Heart left ventricle (tissue), 13 donors: Measurements from ENCODE around the gene ARL4C.

ENCODE experiments used
- CTCF ChIP-seq, 12 donors: fragments of 200-600 bp; sonication (generic) in 4 of 12; IDR thresholded peaks; one replicate each; pipeline versions ENCODE4 v1.5.0 to v1.8.0; 2018 to 2022; ENCODE audit warnings: antibody characterized with exemption in 12 of 12, mild to moderate bottlenecking in 5 of 12
- POLR2A ChIP-seq, 2 donors: fragments of 450-650 bp; IDR thresholded peaks; one replicate each; pipeline ENCODE4 v1.6.1; 2017; ENCODE audit warnings: antibody characterized with exemption in 2 of 2, mild to moderate bottlenecking in 2 of 2, moderate library complexity in 2 of 2
- donor health status: ischemic (EF 13 %, LVEDD 7.1; RV severe dilation, severe dysfunction).
- donor health status: DM: no; HTN: yes; CAD: no.
- donor health status: DM: no; HTN: no; CAD: no.
- donor health status: ischemic (EF 25% LVEDD 6.9; RV normal size, moderate dysfunction).
- donor health status: ischemic (EF 25% LVEDD 5.7; RV mildly dilated, moderate dysfunction).
- donor health status: ischemic (EF 35%, LVEDD 5.7; RV mildly dilated, moderate dysfunction).
- donor health status: nonischemic (EF 11% LVEDD 7.7; RV severe dilation, severe dysfunction).
- donor health status: DM: yes; HTN: yes; CAD: no.
- donor health status: PGD.
- donor health status: ischemic (EF 29% LVEDD 5.4; RV normal size, mild dysfunction).
- donor health status: nonischemic (EF 23%, LVEDD 6.1; RV moderate dilation, normal function).

GRCh38 chr2:234500394-234501006 is 3.6 kb upstream of the ARL4C start:
- TF ChIP-seq CTCF (IDR thresholded peaks at IDR 0.05) (peak; percentile 40 to 73 (median 58)), POLR2A (IDR thresholded peaks at IDR 0.05) (no peak)
